HUDEP-2 (cell line): ENCODE measurements around the gene APOC1.
A peak's percentile ranks its signal among the peaks of the same experiment; 100 is the strongest.
"Not testable (repeated sequence)": the region's sequence is repeated elsewhere in the genome, so short reads cannot be mapped to it uniquely, and the experiment has no call there.

Experiments used
- DNase-seq, 76 experiments: peaks; one replicate each; lab custom pipeline; 2025; ENCODE audit not compliant: unreplicated experiment in 76 of 76; lab: John Stamatoyannopoulos, UW

Gene APOC1

GRCh38 chr19:44914433-44915206 is at the start of gene APOC1:
Gene APOC1, plus strand, starts transcription at chr19:44914608. Its CDS starts 284 bp downstream, at chr19:44914892.
- DNase-seq, result peak in 74 of 76 experiments; percentile 4 to 88 (median 74)

- no peak for DNase-seq
Measured at GRCh38 chr19:44865196-44865767, 49.1 kb upstream of the APOC1 start.

GRCh38 chr19:44866664-44867063 is 47.7 kb upstream of the APOC1 start:
- peak in 23 of 76 experiments; percentile 9 to 40 (median 25) for DNase-seq

- DNase-seq, result no peak
Measured at GRCh38 chr19:44867578-44867977, 46.8 kb upstream of the APOC1 start.

GRCh38 chr19:44869733-44870470 is 44.5 kb upstream of the APOC1 start:
- DNase-seq, result no peak

- no peak for DNase-seq
Measured at GRCh38 chr19:44871809-44872208, 42.6 kb upstream of the APOC1 start.

GRCh38 chr19:44872661-44873060 is 41.7 kb upstream of the APOC1 start:
- no peak for DNase-seq

- no peak for DNase-seq
Measured at GRCh38 chr19:44874317-44874716, 40.1 kb upstream of the APOC1 start.

GRCh38 chr19:44875666-44876451 is 38.5 kb upstream of the APOC1 start:
- DNase-seq, result no peak

- DNase-seq, result no peak
Measured at GRCh38 chr19:44876930-44877535, 37.4 kb upstream of the APOC1 start.

- DNase-seq, result no peak
Measured at GRCh38 chr19:44878120-44878865, 36.1 kb upstream of the APOC1 start.

- DNase-seq, result no peak
Measured at GRCh38 chr19:44879309-44880065, 34.9 kb upstream of the APOC1 start.

GRCh38 chr19:44882063-44882462 is 32.3 kb upstream of the APOC1 start:
- no peak for DNase-seq

GRCh38 chr19:44882619-44883397 is 31.6 kb upstream of the APOC1 start:
- DNase-seq, result not testable (repeated sequence)

- DNase-seq, result no peak
Measured at GRCh38 chr19:44883922-44884321, 30.5 kb upstream of the APOC1 start.

GRCh38 chr19:44884566-44884965 is 29.8 kb upstream of the APOC1 start:
- DNase-seq, result no peak

- DNase-seq, result no peak
Measured at GRCh38 chr19:44886141-44886540, 28.3 kb upstream of the APOC1 start.

GRCh38 chr19:44887648-44888047 is 26.8 kb upstream of the APOC1 start:
- DNase-seq, result no peak
